Muscle of leg (tissue), 11 donors: ENCODE data around the gene SYT1. TPM values are rescaled to one million over a fixed set of nuclear protein-coding genes. Genes with fewer than 3 reads are reported as not detected.

ENCODE experiments used
- DNase-seq: peaks from one replicate; pipeline ENCODE4 v3.0.0; 2013
- H3K27ac ChIP-seq: one replicate; pipeline ENCODE4 v1.5.1; 2013; ENCODE audit warnings: mild to moderate bottlenecking, low read length, control low read depth
- H3K27me3 ChIP-seq: one replicate; pipeline ENCODE4 v1.6.1; 2013; ENCODE audit warnings: low read length; ENCODE audit not compliant: control insufficient read depth, insufficient read depth
- H3K36me3 ChIP-seq: one replicate; pipeline ENCODE4 v1.6.1; 2013; ENCODE audit warnings: low read length; ENCODE audit not compliant: control insufficient read depth, insufficient read depth
- H3K4me1 ChIP-seq: one replicate; pipeline ENCODE4 v1.6.1; 2013; ENCODE audit warnings: low read length; ENCODE audit not compliant: control insufficient read depth, insufficient read depth
- H3K4me3 ChIP-seq: one replicate; pipeline ENCODE4 v1.5.1; 2013; ENCODE audit warnings: low read length, control low read depth
- H3K9me3 ChIP-seq: replicated peaks from 2 replicates; pipeline ENCODE4 v1.6.1; 2013; ENCODE audit warnings: low read depth, low read length; ENCODE audit not compliant: control insufficient read depth
- WGBS: methylation state at CpG from one replicate; pipeline ENCODE4 v1.1.5; 2013; ENCODE audit warnings: missing lambda C conversion rate; ENCODE audit not compliant: insufficient coverage; 5-methylcytosine and 5-hydroxymethylcytosine counted together
- polyA plus RNA-seq, 8 donors: library from polyadenylated mRNA; unstranded; fragments of 120-200 nt; gene quantifications; one replicate each; pipeline versions ENCODE4 v1.2.1 to v1.2.3, GENCODE V29; 2013; ENCODE audit warnings: inconsistent platforms in 1 of 8, low replicate concordance in 1 of 8; ENCODE audit not compliant: insufficient read length in 8 of 8, insufficient read depth in 1 of 8
- total RNA-seq: library from RNA; stranded (reverse); fragments of 120-200 nt; gene quantifications from one replicate; pipeline ENCODE4 v1.2.4, GENCODE V29; 2013

Gene SYT1
- total and polyA plus RNA-seq, 9 donors, result 1.1 to 2.5 (median 1.8) TPM

- H3K36me3 ChIP-seq, result no peaks in the 10 kb centered on the region
- no peak overlapping the region for H3K27ac ChIP-seq
- H3K4me1 ChIP-seq, result no peaks in the 10 kb centered on the region
- no peaks in the 10 kb centered on the region for H3K9me3 ChIP-seq
- no peak for DNase-seq
- no peaks in the 10 kb centered on the region for H3K27me3 ChIP-seq
- WGBS, result no CpG with 5 or more reads among the region's 3 CpGs
- H3K4me3 ChIP-seq, result no peak overlapping the region
Measured at GRCh38 chr12:79487386-79488110, 623.0 kb downstream of the SYT1 start.
